Progenitor cell of endocrine pancreas (in vitro differentiated cells): ENCODE results near the gene KDM1A. TPM values are rescaled to one million over a fixed set of nuclear protein-coding genes. Genes with fewer than 3 reads are reported as not detected.

Experiments
- DNase-seq: peaks from one replicate; pipeline ENCODE4 v3.0.0; 2021; ENCODE audit warnings: low spot score; ENCODE audit not compliant: unreplicated experiment
- H3K27ac Mint-ChIP-seq: 2 replicates; pipeline ENCODE4 v1.8.0; 2021; ENCODE audit warnings: mild to moderate bottlenecking, moderate library complexity, mixed read lengths
- H3K27me3 Mint-ChIP-seq: 2 replicates; pipeline ENCODE4 v1.8.0; 2021; ENCODE audit warnings: mixed read lengths
- H3K36me3 Mint-ChIP-seq: 2 replicates; pipeline ENCODE4 v1.8.0; 2022; ENCODE audit warnings: mixed read lengths; ENCODE audit not compliant: insufficient read depth
- H3K4me1 Mint-ChIP-seq: 2 replicates; pipeline ENCODE4 v1.8.0; 2021; ENCODE audit warnings: low read depth, mixed read lengths
- H3K4me3 Mint-ChIP-seq: 2 replicates; pipeline ENCODE4 v1.8.0; 2021; ENCODE audit warnings: low read depth, mild to moderate bottlenecking, moderate library complexity, mixed read lengths
- H3K9me3 Mint-ChIP-seq: 2 replicates; pipeline ENCODE4 v1.8.0; 2021; ENCODE audit warnings: low read depth, mixed read lengths
- CTCF ChIP-seq: fragments of 200-600 bp; sonication (generic); IDR thresholded peaks from one replicate; pipeline ENCODE4 v1.5.0; 2021; ENCODE audit warnings: antibody characterized with exemption, mild to moderate bottlenecking; ENCODE audit not compliant: unreplicated experiment
- total RNA-seq: library from RNA; stranded (reverse); gene quantifications from 2 replicates; pipeline ENCODE4 v1.2.1, GENCODE V29; 2021

KDM1A gene
- total RNA-seq, 1 donor from 2014 or later = 197 TPM

- Mint-ChIP-seq H3K4me1 (no peaks in the 10 kb centered on the region), H3K9me3 (no peaks in the 10 kb centered on the region), H3K27ac (no peak overlapping the region), H3K36me3 (peaks cover 38% of the 10 kb centered on the region), H3K4me3 (no peak overlapping the region), H3K27me3 (no peaks in the 10 kb centered on the region)
- no peak for DNase-seq
- TF ChIP-seq CTCF = no peak
Measured at GRCh38 chr1:23090056-23090455, 70.8 kb downstream of the KDM1A start.

GRCh38 chr1:23091545-23091944, 72.3 kb downstream of the KDM1A start:
- no peak for TF ChIP-seq CTCF
- H3K36me3 Mint-ChIP-seq = peaks cover 39% of the 10 kb centered on the region
- H3K9me3 Mint-ChIP-seq = no peaks in the 10 kb centered on the region
- no peak for DNase-seq
- no peaks in the 10 kb centered on the region for H3K4me1 Mint-ChIP-seq
- H3K4me3 Mint-ChIP-seq = no peak overlapping the region
- no peaks in the 10 kb centered on the region for H3K27me3 Mint-ChIP-seq
- H3K27ac Mint-ChIP-seq = no peak overlapping the region

- Mint-ChIP-seq H3K4me1 (no peaks in the 10 kb centered on the region), H3K27me3 (no peaks in the 10 kb centered on the region), H3K36me3 (peaks cover 33% of the 10 kb centered on the region), H3K27ac (no peak overlapping the region), H3K9me3 (no peaks in the 10 kb centered on the region), H3K4me3 (no peak overlapping the region)
- TF ChIP-seq CTCF = no peak
- DNase-seq = no peak
Measured at GRCh38 chr1:23092447-23092846, 73.2 kb downstream of the KDM1A start.

- no peak overlapping the region for H3K27ac Mint-ChIP-seq
- H3K36me3 Mint-ChIP-seq = peaks cover 17% of the 10 kb centered on the region
- no peak for TF ChIP-seq CTCF
- H3K9me3 Mint-ChIP-seq = no peaks in the 10 kb centered on the region
- DNase-seq = no peak
- H3K4me1 Mint-ChIP-seq = peaks cover 14% of the 10 kb centered on the region
- no peak overlapping the region for H3K4me3 Mint-ChIP-seq
- no peaks in the 10 kb centered on the region for H3K27me3 Mint-ChIP-seq
Measured at GRCh38 chr1:23097316-23097715, 78.0 kb downstream of the KDM1A start.

- peak; percentile 87 for TF ChIP-seq CTCF
- no peak overlapping the region for H3K27ac Mint-ChIP-seq
Measured at GRCh38 chr1:23098463-23099170, 79.3 kb downstream of the KDM1A start.

More at GRCh38 chr1:23098463-23099170, 79.3 kb downstream of the KDM1A start:
- Mint-ChIP-seq H3K27me3 (no peaks in the 10 kb centered on the region), H3K36me3 (peaks cover 14% of the 10 kb centered on the region), H3K4me1 (peaks cover 23% of the 10 kb centered on the region), H3K4me3 (no peak overlapping the region), H3K9me3 (no peaks in the 10 kb centered on the region)
- DNase-seq = peak; percentile 35
